ENCODE data around the gene NINL.

Gene NINL

GRCh38 chr20:25485872-25486271, 99.5 kb downstream of the NINL start:
- no peak overlapping the region for H3K27ac ChIP-seq
- no peak for TF ChIP-seq CTCF (IDR thresholded peaks at IDR 0.05; ENCODE audit: low read depth, low read length, missing control alignments)
- H3K4me3 ChIP-seq (ENCODE audit: low read depth, low read length): no peak overlapping the region
- no peaks in the 10 kb centered on the region for H3K27me3 ChIP-seq (replicated peaks)
- in situ Hi-C loops (cut with HindIII; ENCODE audit: low pct_ligation_motif_present, low sequenced_read_pairs): no loop called here
- peaks cover 7% of the 10 kb centered on the region for H3K36me3 ChIP-seq (replicated peaks)
- no peak for DNase-seq

GRCh38 chr20:25484911-25485511, 100.3 kb downstream of the NINL start:
- in situ Hi-C loops (cut with HindIII; ENCODE audit: low pct_ligation_motif_present, low sequenced_read_pairs): no loop called here

GRCh38 chr20:25484224-25484846, 101.0 kb downstream of the NINL start:
- Histone ChIP-seq H3K36me3 (replicated peaks) (peaks cover 7% of the 10 kb centered on the region), H3K27ac (no peak overlapping the region), H3K27me3 (replicated peaks) (no peaks in the 10 kb centered on the region), H3K4me3 (ENCODE audit: low read depth, low read length) (no peak overlapping the region)
- TF ChIP-seq CTCF (IDR thresholded peaks at IDR 0.05; ENCODE audit: low read depth, low read length, missing control alignments): no peak
- in situ Hi-C loops (cut with HindIII; ENCODE audit: low pct_ligation_motif_present, low sequenced_read_pairs): no loop called here
- DNase-seq: no peak

More at GRCh38 chr20:25484911-25485511, 100.3 kb downstream of the NINL start:
- no peak for TF ChIP-seq CTCF (IDR thresholded peaks at IDR 0.05; ENCODE audit: low read depth, low read length, missing control alignments)
- DNase-seq: peak; percentile 7
- H3K27ac ChIP-seq: no peak overlapping the region
- no peaks in the 10 kb centered on the region for H3K27me3 ChIP-seq (replicated peaks)
- no peak overlapping the region for H3K4me3 ChIP-seq (ENCODE audit: low read depth, low read length)
- peaks cover 7% of the 10 kb centered on the region for H3K36me3 ChIP-seq (replicated peaks)

- no peak for DNase-seq
- no peak for TF ChIP-seq CTCF (IDR thresholded peaks at IDR 0.05; ENCODE audit: low read depth, low read length, missing control alignments)
- no peaks in the 10 kb centered on the region for H3K27me3 ChIP-seq (replicated peaks)
- in situ Hi-C loops (cut with HindIII; ENCODE audit: low pct_ligation_motif_present, low sequenced_read_pairs): no loop called here
- H3K4me3 ChIP-seq (ENCODE audit: low read depth, low read length): no peak overlapping the region
- no peak overlapping the region for H3K27ac ChIP-seq
- H3K36me3 ChIP-seq (replicated peaks): peaks cover 7% of the 10 kb centered on the region
Observed at GRCh38 chr20:25483431-25484132, 101.7 kb downstream of the NINL start.

GRCh38 chr20:25481918-25482253, 103.4 kb downstream of the NINL start:
- H3K4me3 ChIP-seq (ENCODE audit: low read depth, low read length): no peak overlapping the region
- DNase-seq: no peak
- TF ChIP-seq CTCF (IDR thresholded peaks at IDR 0.05; ENCODE audit: low read depth, low read length, missing control alignments): no peak
- in situ Hi-C loops (cut with HindIII; ENCODE audit: low pct_ligation_motif_present, low sequenced_read_pairs): no loop called here
- no peaks in the 10 kb centered on the region for H3K27me3 ChIP-seq (replicated peaks)
- H3K27ac ChIP-seq: no peak overlapping the region
- H3K36me3 ChIP-seq (replicated peaks): peaks cover 7% of the 10 kb centered on the region

Data from brain microvascular endothelial cell (primary cell).